ENCODE results near the gene PPP2R1A.

PPP2R1A gene

DNA sequence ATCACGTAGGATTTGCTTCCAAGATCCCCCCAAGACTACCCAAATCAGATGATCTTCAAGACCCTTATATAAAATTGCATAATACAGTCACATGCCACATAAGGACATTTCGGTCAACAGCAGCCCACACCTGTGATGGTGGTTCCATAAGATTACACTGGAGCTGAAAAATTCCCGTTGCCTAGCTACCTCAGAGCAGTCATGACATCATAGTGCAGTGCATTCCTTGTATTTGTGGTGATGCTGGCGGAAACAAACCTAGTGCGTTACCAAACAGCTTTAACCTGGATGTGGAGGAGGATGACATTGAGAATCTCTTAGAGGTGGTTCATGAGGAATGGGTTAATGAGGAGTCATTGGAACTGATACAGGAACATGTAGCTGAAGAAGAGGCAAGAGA, 84.3 kb downstream of the PPP2R1A start:
- Histone ChIP-seq H3K9me3 (ENCODE audit: low read length) (peaks cover 26% of the 10 kb centered on the region), H3K4me1 (ENCODE audit: insufficient read depth, low read length, severe bottlenecking) (peaks cover 8% of the 10 kb centered on the region), H2AFZ (ENCODE audit: low read length) (no peak overlapping the region), H3K36me3 (ENCODE audit: insufficient read depth, low read length) (peaks cover 85% of the 10 kb centered on the region), H3K4me2 (ENCODE audit: low read length) (no peak overlapping the region), H3K27ac (ENCODE audit: low read depth, low read length, poor library complexity, severe bottlenecking) (no peak overlapping the region), H3K9ac (ENCODE audit: low read length) (no peak overlapping the region), H3K4me3 (ENCODE audit: low read depth, low read length, poor library complexity, severe bottlenecking) (no peak overlapping the region), H3K79me2 (ENCODE audit: insufficient read depth, low read length) (peaks cover 80% of the 10 kb centered on the region), H3K9me2 (ENCODE audit: low read depth, low read length) (no peaks in the 10 kb centered on the region), H3F3A (ENCODE audit: insufficient read depth, low read length) (no peaks in the 10 kb centered on the region), H4K20me1 (ENCODE audit: insufficient read depth, low read length) (no peaks in the 10 kb centered on the region), H3K27me3 (ENCODE audit: insufficient read depth, low read length) (no peaks in the 10 kb centered on the region)
- no peak for TF ChIP-seq EZH2 (IDR thresholded peaks at IDR 0.05; ENCODE audit: borderline replicate concordance, low read length)
- TF ChIP-seq, protein P1, sequence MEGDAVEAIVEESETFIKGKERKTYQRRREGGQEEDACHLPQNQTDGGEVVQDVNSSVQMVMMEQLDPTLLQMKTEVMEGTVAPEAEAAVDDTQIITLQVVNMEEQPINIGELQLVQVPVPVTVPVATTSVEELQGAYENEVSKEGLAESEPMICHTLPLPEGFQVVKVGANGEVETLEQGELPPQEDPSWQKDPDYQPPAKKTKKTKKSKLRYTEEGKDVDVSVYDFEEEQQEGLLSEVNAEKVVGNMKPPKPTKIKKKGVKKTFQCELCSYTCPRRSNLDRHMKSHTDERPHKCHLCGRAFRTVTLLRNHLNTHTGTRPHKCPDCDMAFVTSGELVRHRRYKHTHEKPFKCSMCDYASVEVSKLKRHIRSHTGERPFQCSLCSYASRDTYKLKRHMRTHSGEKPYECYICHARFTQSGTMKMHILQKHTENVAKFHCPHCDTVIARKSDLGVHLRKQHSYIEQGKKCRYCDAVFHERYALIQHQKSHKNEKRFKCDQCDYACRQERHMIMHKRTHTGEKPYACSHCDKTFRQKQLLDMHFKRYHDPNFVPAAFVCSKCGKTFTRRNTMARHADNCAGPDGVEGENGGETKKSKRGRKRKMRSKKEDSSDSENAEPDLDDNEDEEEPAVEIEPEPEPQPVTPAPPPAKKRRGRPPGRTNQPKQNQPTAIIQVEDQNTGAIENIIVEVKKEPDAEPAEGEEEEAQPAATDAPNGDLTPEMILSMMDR (IDR thresholded peaks at IDR 0.05; ENCODE audit: low read length), result no peak

DNA sequence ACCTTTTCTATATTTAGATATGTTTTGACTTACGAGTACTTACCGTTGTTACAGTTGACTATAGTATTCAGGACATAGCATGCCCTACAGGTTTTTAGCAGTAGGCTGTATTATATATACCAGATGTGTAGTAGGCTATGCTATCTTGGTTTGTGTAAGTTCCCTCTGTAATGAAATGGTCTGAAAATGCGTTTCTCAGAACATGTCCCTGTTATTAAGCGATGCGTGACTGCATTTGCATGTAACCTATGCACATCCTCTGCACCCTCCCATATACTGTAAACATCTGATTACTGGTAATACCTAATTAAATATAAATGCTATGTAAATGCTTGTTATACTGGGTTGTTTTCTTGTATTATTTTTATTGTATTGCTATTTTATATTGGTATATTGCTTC, 86.1 kb downstream of the PPP2R1A start:
- Histone ChIP-seq H3K4me1 (ENCODE audit: insufficient read depth, low read length, severe bottlenecking) (no peaks in the 10 kb centered on the region), H4K20me1 (ENCODE audit: insufficient read depth, low read length) (no peaks in the 10 kb centered on the region), H3F3A (ENCODE audit: insufficient read depth, low read length) (no peaks in the 10 kb centered on the region), H3K9me3 (ENCODE audit: low read length) (peaks cover 30% of the 10 kb centered on the region), H3K9ac (ENCODE audit: low read length) (no peak overlapping the region), H3K79me2 (ENCODE audit: insufficient read depth, low read length) (peaks cover 79% of the 10 kb centered on the region), H3K4me2 (ENCODE audit: low read length) (no peak overlapping the region), H3K27ac (ENCODE audit: low read depth, low read length, poor library complexity, severe bottlenecking) (no peak overlapping the region), H2AFZ (ENCODE audit: low read length) (no peak overlapping the region), H3K4me3 (ENCODE audit: low read depth, low read length, poor library complexity, severe bottlenecking) (no peak overlapping the region), H3K27me3 (ENCODE audit: insufficient read depth, low read length) (no peaks in the 10 kb centered on the region), H3K36me3 (ENCODE audit: insufficient read depth, low read length) (peaks cover 90% of the 10 kb centered on the region), H3K9me2 (ENCODE audit: low read depth, low read length) (no peaks in the 10 kb centered on the region)
- no peak for TF ChIP-seq EZH2 (IDR thresholded peaks at IDR 0.05; ENCODE audit: borderline replicate concordance, low read length)
- TF ChIP-seq, protein P1 (IDR thresholded peaks at IDR 0.05; ENCODE audit: low read length), result no peak

DNA sequence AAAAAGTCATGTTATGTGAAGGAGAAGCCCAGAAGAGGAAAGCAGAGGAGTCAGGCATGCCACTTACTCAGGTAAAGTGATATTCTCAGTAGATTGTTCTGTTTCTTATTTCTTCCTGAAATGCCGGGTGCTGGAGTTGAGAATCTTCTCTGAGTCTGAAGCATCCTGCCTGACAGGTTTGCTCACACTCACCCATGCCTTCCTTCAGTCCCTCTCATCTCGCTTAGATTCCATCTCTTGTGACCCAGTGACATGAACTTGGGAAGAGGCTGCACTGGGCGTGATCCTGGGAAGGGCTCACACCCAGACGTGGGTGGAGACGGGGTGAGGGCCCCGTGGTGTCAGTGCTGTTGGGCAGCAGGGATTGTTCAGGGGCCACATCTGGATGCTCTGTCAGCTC, 87.6 kb downstream of the PPP2R1A start:
- no peaks in the 10 kb centered on the region for H3K4me1 ChIP-seq (ENCODE audit: insufficient read depth, low read length, severe bottlenecking)
- peaks cover 29% of the 10 kb centered on the region for H3K9me3 ChIP-seq (ENCODE audit: low read length)
- H3K4me2 ChIP-seq (ENCODE audit: low read length), result no peak overlapping the region
- TF ChIP-seq EZH2 (IDR thresholded peaks at IDR 0.05; ENCODE audit: borderline replicate concordance, low read length), result no peak
- TF ChIP-seq, protein P1 (IDR thresholded peaks at IDR 0.05; ENCODE audit: low read length), result no peak
- no peaks in the 10 kb centered on the region for H3K27me3 ChIP-seq (ENCODE audit: insufficient read depth, low read length)
- no peak overlapping the region for H3K9ac ChIP-seq (ENCODE audit: low read length)
- H3K27ac ChIP-seq (ENCODE audit: low read depth, low read length, poor library complexity, severe bottlenecking), result no peak overlapping the region
- no peak overlapping the region for H2AFZ ChIP-seq (ENCODE audit: low read length)
- H3K4me3 ChIP-seq (ENCODE audit: low read depth, low read length, poor library complexity, severe bottlenecking), result no peak overlapping the region
- H3K79me2 ChIP-seq (ENCODE audit: insufficient read depth, low read length), result peaks cover 76% of the 10 kb centered on the region
- no peaks in the 10 kb centered on the region for H4K20me1 ChIP-seq (ENCODE audit: insufficient read depth, low read length)
- no peaks in the 10 kb centered on the region for H3F3A ChIP-seq (ENCODE audit: insufficient read depth, low read length)
- H3K36me3 ChIP-seq (ENCODE audit: insufficient read depth, low read length), result peaks cover 90% of the 10 kb centered on the region
- H3K9me2 ChIP-seq (ENCODE audit: low read depth, low read length), result no peaks in the 10 kb centered on the region

Measured in OCI-LY1 (cell line).